Smooth muscle cell (in vitro differentiated cells): ENCODE measurements around the gene WDR59. TPM values are rescaled to one million over a fixed set of nuclear protein-coding genes. Genes with fewer than 3 reads are reported as not detected.
"Not testable (repeated sequence)": the region's sequence is repeated elsewhere in the genome, so short reads cannot be mapped to it uniquely, and the experiment has no call there.

ENCODE experiments used
- DNase-seq: peaks from one replicate; lab custom pipeline; 2025; ENCODE audit not compliant: unreplicated experiment; lab: John Stamatoyannopoulos, UW
- H2AFZ ChIP-seq: fragments of 200-600 bp; sonication (generic); 2 replicates; pipeline ENCODE4 v1.6.0; 2016; ENCODE audit warnings: antibody characterized with exemption, low read depth, mild to moderate bottlenecking
- H3F3A ChIP-seq: fragments of 200-600 bp; sonication (generic); 2 replicates; pipeline ENCODE4 v1.6.0; 2017; ENCODE audit warnings: antibody characterized with exemption, low read depth
- H3K27ac ChIP-seq: fragments of 200-600 bp; sonication (generic); 2 replicates; pipeline ENCODE4 v1.5.1; 2016; ENCODE audit warnings: low read depth, mild to moderate bottlenecking
- H3K27me3 ChIP-seq: fragments of 200-600 bp; sonication (generic); 2 replicates; pipeline ENCODE4 v1.6.1; 2016; ENCODE audit warnings: low read depth, mild to moderate bottlenecking
- H3K36me3 ChIP-seq: fragments of 200-600 bp; sonication (generic); 2 replicates; pipeline ENCODE4 v1.5.1; 2016; ENCODE audit warnings: low read depth
- H3K4me1 ChIP-seq: fragments of 200-600 bp; sonication (generic); 2 replicates; pipeline ENCODE4 v1.5.1; 2016; ENCODE audit warnings: low read depth
- H3K4me2 ChIP-seq: fragments of 200-600 bp; sonication (generic); 2 replicates; pipeline ENCODE4 v1.6.0; 2016; ENCODE audit warnings: mild to moderate bottlenecking
- H3K4me3 ChIP-seq: fragments of 200-600 bp; sonication (generic); 2 replicates; pipeline ENCODE4 v1.5.1; 2016; ENCODE audit warnings: mild to moderate bottlenecking
- H3K79me2 ChIP-seq: fragments of 200-600 bp; sonication (generic); 2 replicates; pipeline ENCODE4 v1.6.0; 2016; ENCODE audit warnings: low read depth, mild to moderate bottlenecking
- H3K9ac ChIP-seq: fragments of 200-600 bp; sonication (generic); 2 replicates; pipeline ENCODE4 v1.6.0; 2016; ENCODE audit warnings: low read depth
- H3K9me3 ChIP-seq: fragments of 200-600 bp; sonication (generic); replicated peaks from 2 replicates; pipeline ENCODE4 v1.5.1; 2016; ENCODE audit warnings: low read depth
- H4K20me1 ChIP-seq: fragments of 200-600 bp; sonication (generic); 2 replicates; pipeline ENCODE4 v1.6.0; 2016; ENCODE audit warnings: low read depth
- WGBS: methylation state at CpG from one replicate; pipeline ENCODE4 v1.1.7; 2016; ENCODE audit warnings: low lambda C conversion rate; 5-methylcytosine and 5-hydroxymethylcytosine counted together
- polyA plus RNA-seq: library from polyadenylated mRNA; unstranded; fragments of >200 nt; fragmentation: Nextera tagmentation; extraction: Ambion mirVana; gene quantifications from 2 replicates; pipeline ENCODE4 v1.2.1, GENCODE V29; 2016
- total RNA-seq: library from RNA; depleted of rRNA; stranded (reverse); fragments of >200 nt; gene quantifications from 2 replicates; pipeline ENCODE4 v1.2.3, GENCODE V29; 2014
- TF ChIP-seq, protein P1 (sequence below): fragments of 200-600 bp; sonication (generic); IDR thresholded peaks from 2 replicates; pipeline ENCODE4 v1.5.1; 2017; ENCODE audit warnings: borderline replicate concordance, mild to moderate bottlenecking, antibody characterized with exemption; ENCODE audit not compliant: insufficient read depth, poor library complexity, severe bottlenecking

WDR59 gene
- total and polyA plus RNA-seq, 2 experiments from 2014 or later = 14.3 to 19.2 TPM

DNA sequence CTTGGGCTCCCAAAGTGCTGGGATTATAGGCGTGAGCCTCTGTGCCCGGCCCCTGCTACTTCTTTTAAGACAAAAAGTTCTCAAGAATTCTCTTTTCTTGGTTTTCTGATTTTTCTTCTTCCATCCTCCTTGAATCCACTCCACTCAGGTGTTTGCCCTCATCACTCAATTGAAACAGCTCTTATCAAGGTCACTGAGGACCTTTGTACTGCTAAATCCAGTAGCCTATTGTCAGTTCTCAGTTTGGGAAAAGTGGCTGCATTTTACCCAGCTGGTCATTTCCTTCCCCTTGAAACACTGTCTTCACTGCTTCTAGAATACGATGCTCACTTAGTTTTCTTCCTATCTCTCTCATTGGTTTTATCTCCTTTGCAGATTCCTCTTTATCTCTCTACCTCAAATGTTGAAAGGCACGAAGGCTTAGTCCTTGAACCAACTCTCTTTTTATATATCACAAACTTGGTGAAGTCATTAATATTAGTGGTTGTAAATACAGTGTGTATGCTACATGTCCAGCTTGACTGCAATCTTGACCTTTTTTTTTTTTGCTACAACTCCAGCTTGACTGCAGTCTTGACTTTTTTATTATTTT, 43.7 kb upstream of the WDR59 start:
- Histone ChIP-seq H3K4me3 (no peak overlapping the region), H3K4me2 (no peak overlapping the region), H3K36me3 (no peaks in the 10 kb centered on the region), H3K4me1 (no peaks in the 10 kb centered on the region), H3F3A (no peaks in the 10 kb centered on the region), H3K27ac (no peak overlapping the region), H3K27me3 (no peaks in the 10 kb centered on the region), H3K79me2 (peaks cover 70% of the 10 kb centered on the region), H4K20me1 (peaks cover 75% of the 10 kb centered on the region), H2AFZ (no peak overlapping the region), H3K9ac (no peak overlapping the region), H3K9me3 (no peaks in the 10 kb centered on the region)
- TF ChIP-seq, protein P1, sequence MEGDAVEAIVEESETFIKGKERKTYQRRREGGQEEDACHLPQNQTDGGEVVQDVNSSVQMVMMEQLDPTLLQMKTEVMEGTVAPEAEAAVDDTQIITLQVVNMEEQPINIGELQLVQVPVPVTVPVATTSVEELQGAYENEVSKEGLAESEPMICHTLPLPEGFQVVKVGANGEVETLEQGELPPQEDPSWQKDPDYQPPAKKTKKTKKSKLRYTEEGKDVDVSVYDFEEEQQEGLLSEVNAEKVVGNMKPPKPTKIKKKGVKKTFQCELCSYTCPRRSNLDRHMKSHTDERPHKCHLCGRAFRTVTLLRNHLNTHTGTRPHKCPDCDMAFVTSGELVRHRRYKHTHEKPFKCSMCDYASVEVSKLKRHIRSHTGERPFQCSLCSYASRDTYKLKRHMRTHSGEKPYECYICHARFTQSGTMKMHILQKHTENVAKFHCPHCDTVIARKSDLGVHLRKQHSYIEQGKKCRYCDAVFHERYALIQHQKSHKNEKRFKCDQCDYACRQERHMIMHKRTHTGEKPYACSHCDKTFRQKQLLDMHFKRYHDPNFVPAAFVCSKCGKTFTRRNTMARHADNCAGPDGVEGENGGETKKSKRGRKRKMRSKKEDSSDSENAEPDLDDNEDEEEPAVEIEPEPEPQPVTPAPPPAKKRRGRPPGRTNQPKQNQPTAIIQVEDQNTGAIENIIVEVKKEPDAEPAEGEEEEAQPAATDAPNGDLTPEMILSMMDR = no peak
- DNase-seq = no peak
- WGBS = 75% methylated on average over 4 of the region's 4 CpGs

DNA sequence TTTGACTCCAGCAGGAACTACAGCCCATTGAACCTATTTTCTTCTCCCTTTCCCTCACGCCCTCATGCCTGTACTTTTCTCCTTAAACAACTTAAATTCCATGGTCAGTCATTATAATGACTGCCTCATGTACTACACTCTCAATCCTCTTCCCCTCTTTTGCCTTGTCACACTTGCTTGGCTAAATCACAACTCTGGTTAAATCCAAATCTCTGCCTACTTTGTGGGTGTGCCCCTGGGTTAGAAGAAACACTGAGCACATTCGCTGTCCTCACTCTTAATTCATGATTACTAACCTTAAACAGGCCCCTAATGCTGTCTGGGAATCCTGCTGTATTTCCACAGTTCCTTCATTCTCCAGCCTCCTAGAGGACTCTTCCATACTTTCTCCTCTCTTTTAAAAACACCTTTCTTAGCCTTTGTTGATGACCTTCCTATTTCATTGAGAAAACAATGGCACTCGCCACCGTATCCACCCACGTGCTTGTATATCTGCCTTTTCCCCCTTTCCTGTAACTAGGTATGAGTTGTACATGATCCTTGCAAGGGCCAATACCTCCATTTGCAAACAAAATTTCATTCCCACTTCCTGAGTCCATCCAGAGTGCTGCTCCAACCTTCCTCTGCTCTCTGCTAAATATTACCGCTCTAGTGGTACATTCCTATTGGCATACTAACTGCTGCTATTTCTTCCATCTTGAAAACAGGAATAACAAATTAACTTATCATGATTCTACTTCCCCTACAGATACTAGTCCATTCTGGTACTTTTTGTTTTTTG, 42.8 kb upstream of the WDR59 start:
- 90% methylated on average over 6 of the region's 6 CpGs for WGBS
- Histone ChIP-seq H3K27me3 (no peaks in the 10 kb centered on the region), H4K20me1 (peaks cover 69% of the 10 kb centered on the region), H3K36me3 (no peaks in the 10 kb centered on the region), H3K79me2 (peaks cover 67% of the 10 kb centered on the region), H3K9me3 (no peaks in the 10 kb centered on the region), H3K27ac (no peak overlapping the region), H2AFZ (no peak overlapping the region), H3K4me1 (no peaks in the 10 kb centered on the region), H3K4me2 (no peak overlapping the region), H3K4me3 (no peak overlapping the region), H3K9ac (no peak overlapping the region), H3F3A (no peaks in the 10 kb centered on the region)
- TF ChIP-seq, protein P1 = no peak
- no peak for DNase-seq

DNA sequence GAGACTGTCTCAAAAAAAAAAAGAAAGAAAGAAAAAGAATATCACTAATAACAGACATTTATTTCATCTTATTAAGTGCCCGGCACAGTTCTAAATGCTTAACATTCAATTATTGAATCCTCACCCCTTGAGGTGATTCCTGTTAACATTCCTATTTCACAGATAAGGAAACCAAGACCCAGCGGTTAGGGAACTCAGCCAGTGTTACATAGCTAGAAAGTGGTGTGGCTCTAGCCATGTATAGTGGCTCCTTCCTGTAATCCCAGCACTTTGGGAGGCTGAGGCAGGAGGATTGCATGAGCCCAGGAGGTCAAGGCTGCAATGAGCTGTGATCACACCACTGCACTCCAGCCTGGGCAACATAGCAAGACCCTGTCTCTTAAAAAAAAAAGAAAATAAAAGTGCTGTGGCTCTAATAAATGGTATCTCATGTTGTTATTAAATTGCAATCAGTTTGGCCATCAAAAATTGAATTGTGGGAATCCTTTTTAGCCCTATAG, 42.0 kb upstream of the WDR59 start:
- Histone ChIP-seq H2AFZ (no peak overlapping the region), H3K9ac (no peak overlapping the region), H3F3A (no peaks in the 10 kb centered on the region), H3K36me3 (no peaks in the 10 kb centered on the region), H3K4me1 (no peaks in the 10 kb centered on the region), H4K20me1 (peaks cover 64% of the 10 kb centered on the region), H3K4me2 (no peak overlapping the region), H3K4me3 (no peak overlapping the region), H3K27me3 (no peaks in the 10 kb centered on the region), H3K9me3 (peaks cover under 1% of the 10 kb centered on the region), H3K27ac (peak overlapping the region; percentile 64), H3K79me2 (peaks cover 64% of the 10 kb centered on the region)
- no peak for DNase-seq
- 88% methylated on average over 2 of the region's 2 CpGs for WGBS
- TF ChIP-seq, protein P1 = no peak

DNA sequence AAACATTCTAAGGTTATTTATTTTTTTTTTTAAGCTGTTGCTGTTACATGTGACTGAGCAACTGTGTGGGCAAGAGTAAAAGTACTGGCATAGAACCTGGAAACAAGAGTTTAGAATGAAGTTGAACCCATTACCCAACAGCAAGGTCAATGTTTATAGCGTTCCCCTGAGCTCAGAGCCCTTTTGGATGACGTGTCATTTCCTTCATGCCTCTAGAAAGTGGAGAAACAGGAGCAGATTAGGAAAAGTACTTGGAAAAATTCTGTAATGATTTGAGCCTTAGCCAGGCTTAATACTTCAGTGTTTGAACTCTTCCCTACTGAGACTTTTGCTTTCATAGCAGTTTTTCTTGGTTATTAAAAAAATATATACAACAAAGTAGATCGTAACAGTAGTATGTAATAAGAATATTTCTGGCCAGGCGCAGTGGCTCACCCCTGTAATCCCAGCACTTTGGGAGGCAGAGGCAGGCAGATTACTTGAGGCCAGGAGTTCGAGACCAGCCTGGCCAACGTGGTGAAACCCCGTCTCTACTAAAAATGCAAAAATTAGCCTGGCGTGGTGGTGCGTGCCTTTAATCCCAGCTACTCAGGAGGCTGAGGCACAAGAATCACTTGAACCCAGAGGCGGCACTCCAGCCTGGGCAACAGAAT, 41.4 kb upstream of the WDR59 start:
- not testable (repeated sequence) for DNase-seq, H3K27me3 ChIP-seq, H2AFZ ChIP-seq, H3K4me3 ChIP-seq, H3K36me3 ChIP-seq, H3K4me1 ChIP-seq, H3F3A ChIP-seq, H3K9ac ChIP-seq, H3K9me3 ChIP-seq
- 65% methylated on average over 10 of the region's 10 CpGs for WGBS
- peak overlapping the region; percentile 64 for H3K27ac ChIP-seq
- H3K79me2 ChIP-seq = peaks cover 64% of the 10 kb centered on the region
- H4K20me1 ChIP-seq = peaks cover 58% of the 10 kb centered on the region
- H3K4me2 ChIP-seq = peak overlapping the region; percentile 16
